Panc1 (cell line): ENCODE data around the gene CNIH2. TPM values are rescaled to one million over a fixed set of nuclear protein-coding genes. Genes with fewer than 3 reads are reported as not detected.

Experiments used
- ATAC-seq: fragments of 200-7000 bp; cut with Tn5 transposase; 2 replicates; pipeline ENCODE4 v1.9.1; 2020; ENCODE audit warnings: mild to moderate bottlenecking, moderate library complexity
- BruUV-seq: library from RNA; stranded (reverse); fragments of 400-500 nt; replicated peaks from 2 replicates; lab custom pipeline; 2021; lab: Mats Ljungman, UMichigan
- CTCF ChIA-PET: fragments of 300-600 bp; sonication (Branson Sonifier 250); formaldehyde crosslinking; loops from one replicate; lab custom pipeline; 2022; ENCODE audit warnings: antibody characterized with exemption; lab: Charles Lee
- POLR2A ChIA-PET: fragments of 300-600 bp; sonication (Branson Sonifier 250); formaldehyde crosslinking; loops from one replicate; lab custom pipeline; 2022; ENCODE audit warnings: antibody characterized with exemption; lab: Charles Lee
- DNase-seq: peaks from one replicate; pipeline ENCODE4 v3.0.0-alpha.2; 2010; ENCODE audit warnings: low read depth, low spot score
- H3K27ac ChIP-seq: 2 replicates; pipeline ENCODE4 v1.5.1; 2011; ENCODE audit warnings: mild to moderate bottlenecking, low read length, inconsistent platforms
- H3K27me3 ChIP-seq: fragments of 200-500 bp; sonication (Bioruptor generic); 2 replicates; pipeline ENCODE4 v1.6.0; 2014; ENCODE audit warnings: low read length, inconsistent platforms; ENCODE audit not compliant: control insufficient read depth, insufficient read depth
- H3K36me3 ChIP-seq: fragments of 200-500 bp; sonication (Bioruptor generic); 2 replicates; pipeline ENCODE4 v1.5.1; 2014; ENCODE audit warnings: inconsistent platforms, mild to moderate bottlenecking, low read length, moderate library complexity; ENCODE audit not compliant: control insufficient read depth, insufficient read depth
- H3K4me1 ChIP-seq: 2 replicates; pipeline ENCODE4 v1.5.1; 2011; ENCODE audit warnings: inconsistent platforms, mild to moderate bottlenecking, low read length, moderate library complexity; ENCODE audit not compliant: control insufficient read depth, insufficient read depth
- H3K4me3 ChIP-seq, 2 experiments: 2 replicates each; pipeline ENCODE4 v1.5.1; 2011 to 2012; ENCODE audit warnings: low read depth in 2 of 2, low read length in 2 of 2, mild to moderate bottlenecking in 2 of 2, inconsistent platforms in 1 of 2, moderate library complexity in 1 of 2
- H3K9me3 ChIP-seq: fragments of 200-500 bp; sonication (Bioruptor generic); 2 replicates; pipeline ENCODE4 v1.5.1; 2014; ENCODE audit warnings: low read depth, mild to moderate bottlenecking, inconsistent platforms, low read length, moderate library complexity; ENCODE audit not compliant: control insufficient read depth, insufficient read depth
- CTCF ChIP-seq: fragments of 450-650 bp; IDR thresholded peaks from 2 replicates; pipeline ENCODE4 v1.5.1; 2017; ENCODE audit warnings: mild to moderate bottlenecking
- POLR2AphosphoS5 ChIP-seq: IDR thresholded peaks from 2 replicates; pipeline ENCODE4 v1.6.1; 2012; ENCODE audit warnings: mild to moderate bottlenecking, low read depth, low read length, moderate library complexity
- SIN3A ChIP-seq: IDR thresholded peaks from 2 replicates; pipeline ENCODE4 v1.6.1; 2012; ENCODE audit warnings: low read depth, mild to moderate bottlenecking, low read length, moderate library complexity, borderline replicate concordance; ENCODE audit not compliant: insufficient read depth
- TCF7L2 ChIP-seq: IDR thresholded peaks from 2 replicates; pipeline ENCODE4 v1.6.1; 2011; ENCODE audit warnings: mild to moderate bottlenecking, low read depth, low read length, inconsistent platforms
- in situ Hi-C: cut with HindIII; loops from 2 replicates; pipeline ENCODE4 v1.10.0; 2016; ENCODE audit warnings: low sequenced_read_pairs, low pct_unique_long_range_greater_than_20kb
- intact Hi-C: fragments of 100-400 bp; cut with micrococcal nuclease; formaldehyde crosslinking; loops from one replicate; pipeline ENCODE4 v1.10.0; 2022; ENCODE audit not compliant: unreplicated experiment
- total RNA-seq: library from RNA; stranded (reverse); gene quantifications from one replicate; pipeline ENCODE4 v1.2.1, GENCODE V29; 2021; ENCODE audit not compliant: unreplicated experiment
- TF ChIP-seq, protein P1 (sequence below), 2 experiments: IDR thresholded peaks; 2 replicates each; pipeline ENCODE4 v1.6.1; 2011 to 2012; ENCODE audit warnings: low read depth in 2 of 2, control low read depth in 1 of 2, low read length in 1 of 2, mild to moderate bottlenecking in 1 of 2, moderate library complexity in 1 of 2; ENCODE audit not compliant: insufficient read depth in 1 of 2

Gene CNIH2
- total RNA-seq, 1 experiment from 2014 or later, result 9.3 TPM

GRCh38 chr11:66293352-66293751 lies 15.4 kb downstream of the CNIH2 start:
- no peak for ATAC-seq
- Histone ChIP-seq H3K27me3 (no peaks in the 10 kb centered on the region), H3K36me3 (no peaks in the 10 kb centered on the region; the same call in 1 of the 2 replicates), H3K9me3 (no peaks in the 10 kb centered on the region), H3K4me3 (no peak overlapping the region), H3K27ac (no peak overlapping the region), H3K4me1 (peaks cover 6% of the 10 kb centered on the region)
- TF ChIP-seq SIN3A (no peak), TCF7L2 (no peak), POLR2AphosphoS5 (no peak), CTCF (no peak)
- TF ChIP-seq, protein P1, sequence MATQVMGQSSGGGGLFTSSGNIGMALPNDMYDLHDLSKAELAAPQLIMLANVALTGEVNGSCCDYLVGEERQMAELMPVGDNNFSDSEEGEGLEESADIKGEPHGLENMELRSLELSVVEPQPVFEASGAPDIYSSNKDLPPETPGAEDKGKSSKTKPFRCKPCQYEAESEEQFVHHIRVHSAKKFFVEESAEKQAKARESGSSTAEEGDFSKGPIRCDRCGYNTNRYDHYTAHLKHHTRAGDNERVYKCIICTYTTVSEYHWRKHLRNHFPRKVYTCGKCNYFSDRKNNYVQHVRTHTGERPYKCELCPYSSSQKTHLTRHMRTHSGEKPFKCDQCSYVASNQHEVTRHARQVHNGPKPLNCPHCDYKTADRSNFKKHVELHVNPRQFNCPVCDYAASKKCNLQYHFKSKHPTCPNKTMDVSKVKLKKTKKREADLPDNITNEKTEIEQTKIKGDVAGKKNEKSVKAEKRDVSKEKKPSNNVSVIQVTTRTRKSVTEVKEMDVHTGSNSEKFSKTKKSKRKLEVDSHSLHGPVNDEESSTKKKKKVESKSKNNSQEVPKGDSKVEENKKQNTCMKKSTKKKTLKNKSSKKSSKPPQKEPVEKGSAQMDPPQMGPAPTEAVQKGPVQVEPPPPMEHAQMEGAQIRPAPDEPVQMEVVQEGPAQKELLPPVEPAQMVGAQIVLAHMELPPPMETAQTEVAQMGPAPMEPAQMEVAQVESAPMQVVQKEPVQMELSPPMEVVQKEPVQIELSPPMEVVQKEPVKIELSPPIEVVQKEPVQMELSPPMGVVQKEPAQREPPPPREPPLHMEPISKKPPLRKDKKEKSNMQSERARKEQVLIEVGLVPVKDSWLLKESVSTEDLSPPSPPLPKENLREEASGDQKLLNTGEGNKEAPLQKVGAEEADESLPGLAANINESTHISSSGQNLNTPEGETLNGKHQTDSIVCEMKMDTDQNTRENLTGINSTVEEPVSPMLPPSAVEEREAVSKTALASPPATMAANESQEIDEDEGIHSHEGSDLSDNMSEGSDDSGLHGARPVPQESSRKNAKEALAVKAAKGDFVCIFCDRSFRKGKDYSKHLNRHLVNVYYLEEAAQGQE (IDR thresholded peaks at IDR 0.05; ENCODE audit: insufficient read depth in 1 of 2, low read depth in 2 of 2, low read length in 1 of 2), result no peak
- no TSS peak for BruUV-seq
- intact Hi-C loops (no loop called here), in situ Hi-C loops (no loop called here)
- POLR2A ChIA-PET, result no interaction called here
- DNase-seq, result no peak
- CTCF ChIA-PET, result no interaction called here

GRCh38 chr11:66293777-66294625 lies 16.0 kb downstream of the CNIH2 start:
- H3K36me3 ChIP-seq, result no peaks in the 10 kb centered on the region
- H3K9me3 ChIP-seq, result no peaks in the 10 kb centered on the region
- POLR2A ChIA-PET, result no interaction called here
- peaks cover 6% of the 10 kb centered on the region for H3K4me1 ChIP-seq
- no peak overlapping the region for H3K27ac ChIP-seq
- TF ChIP-seq TCF7L2 (no peak), SIN3A (no peak), POLR2AphosphoS5 (no peak), CTCF (no peak)
- TF ChIP-seq, protein P1 (IDR thresholded peaks at IDR 0.05; ENCODE audit: insufficient read depth in 1 of 2, low read depth in 2 of 2, low read length in 1 of 2), result no peak
- in situ Hi-C loops, result no loop called here
- DNase-seq (no peak), ATAC-seq (no peak)
- H3K4me3 ChIP-seq, result no peak overlapping the region
- CTCF ChIA-PET, result no interaction called here
- no TSS peak for BruUV-seq
- H3K27me3 ChIP-seq, result no peaks in the 10 kb centered on the region
- intact Hi-C loops, result no loop called here
